H1 (cell line): ENCODE results near the gene JUN. TPM values are rescaled to one million over a fixed set of nuclear protein-coding genes. Genes with fewer than 3 reads are reported as not detected.
A peak's percentile ranks its signal among the peaks of the same experiment; 100 is the strongest.

Experiments used
- CBX5 ChIP-seq: fragments of 300-800, 300-1000 bp; sonication (generic); IDR thresholded peaks from 2 replicates; pipeline ENCODE4 v1.7.1; 2016; ENCODE audit warnings: antibody characterized with exemption, low read length, low read depth
- CTCF ChIP-seq, 3 experiments: IDR thresholded peaks; 1 replicate in 2 of 3; 2 replicates in 1 of 3; pipeline versions ENCODE4 v1.5.1 to v1.6.1; 2011; ENCODE audit warnings: low read length in 3 of 3, mild to moderate bottlenecking in 3 of 3, inconsistent platforms in 2 of 3, low read depth in 1 of 3, moderate library complexity in 1 of 3; ENCODE audit not compliant: insufficient read depth in 1 of 3; ENCODE audit errors: control extremely low read depth in 1 of 3
- EZH2 ChIP-seq: fragments of 200-600 bp; sonication (generic); IDR thresholded peaks from 2 replicates; pipeline ENCODE4 v1.7.1; 2012; ENCODE audit warnings: low read depth, mild to moderate bottlenecking, moderate library complexity, low read length, inconsistent platforms; ENCODE audit not compliant: severe bottlenecking
- FOSL1 ChIP-seq: IDR thresholded peaks from 2 replicates; pipeline ENCODE4 v1.6.1; 2011; ENCODE audit warnings: mild to moderate bottlenecking, low read depth, low read length, moderate library complexity; ENCODE audit not compliant: insufficient read depth
- JUND ChIP-seq: IDR thresholded peaks from 2 replicates; pipeline ENCODE4 v1.6.1; 2011; ENCODE audit warnings: mild to moderate bottlenecking, improper control_type of control experiment, low read length
- NANOG ChIP-seq: IDR thresholded peaks from 2 replicates; pipeline ENCODE4 v1.6.1; 2011; ENCODE audit warnings: low read length, low read depth, mild to moderate bottlenecking, inconsistent platforms; ENCODE audit not compliant: insufficient read depth, poor library complexity, severe bottlenecking
- POLR2A ChIP-seq, 2 experiments: IDR thresholded peaks; 1 replicate in 1 of 2; 2 replicates in 1 of 2; pipeline ENCODE4 v1.6.1; 2011; ENCODE audit warnings: low read depth in 2 of 2, low read length in 2 of 2, mild to moderate bottlenecking in 2 of 2; ENCODE audit errors: control extremely low read depth in 1 of 2
- RAD21 ChIP-seq, 2 experiments: IDR thresholded peaks in 1 of 2; conservative IDR thresholded peaks in 1 of 2; 2 replicates each; pipeline ENCODE4 v1.6.1; 2011; ENCODE audit warnings: low read depth in 2 of 2, low read length in 2 of 2, improper control_type of control experiment in 1 of 2, inconsistent platforms in 1 of 2, mild to moderate bottlenecking in 1 of 2, moderate library complexity in 1 of 2
- RBBP5 ChIP-seq: IDR thresholded peaks from 2 replicates; pipeline ENCODE4 v1.7.1; 2012; ENCODE audit warnings: low read depth, mild to moderate bottlenecking, inconsistent platforms, low read length, moderate library complexity, borderline replicate concordance
- SIX5 ChIP-seq: IDR thresholded peaks from 2 replicates; pipeline ENCODE4 v1.6.1; 2011; ENCODE audit warnings: mild to moderate bottlenecking, low read depth, low read length
- SP1 ChIP-seq: IDR thresholded peaks from 2 replicates; pipeline ENCODE4 v1.6.1; 2011; ENCODE audit warnings: low read depth, low read length
- SP4 ChIP-seq: IDR thresholded peaks from 2 replicates; pipeline ENCODE4 v1.6.1; 2012; ENCODE audit warnings: low read length, inconsistent platforms
- TAF1 ChIP-seq: IDR thresholded peaks from 2 replicates; pipeline ENCODE4 v1.6.1; 2011; ENCODE audit warnings: mild to moderate bottlenecking, low read depth, low read length
- YY1 ChIP-seq: IDR thresholded peaks from 2 replicates; pipeline ENCODE4 v1.6.1; 2011; ENCODE audit warnings: low read depth, mild to moderate bottlenecking, low read length
- polyA plus RNA-seq, 7 experiments: library from polyadenylated mRNA; depleted of rRNA in 3 of 7; stranded (reverse) in 5 of 7; unstranded in 2 of 7; fragments of >200 nt in 5 of 7; fragments of 200-250 nt in 2 of 7; gene quantifications; 1 replicate in 5 of 7; 2 replicates in 1 of 7; 4 replicates in 1 of 7; pipeline versions ENCODE4 v1.2.1 to v1.2.3, GENCODE V29; 2011 to 2013; ENCODE audit warnings: missing spikeins in 2 of 7, mixed read lengths in 2 of 7
- total RNA-seq: library from RNA; stranded (reverse); fragmentation: NEBNext Ultra II Directional; extraction: Animal tissue kit (Norgen Biotek cat#: 25700); gene quantifications from 2 replicates; pipeline ENCODE4 v1.2.1, GENCODE V29; 2021

The JUN gene
- total and polyA plus RNA-seq, 2 of the 8 experiments (the other 6 are each of a cell fraction or from before 2014, with no cell fraction given) = 4.4 to 10.9 TPM

GRCh38 chr1:58781541-58782177 lies 2.2 kb downstream of the JUN start (continued):
- peak; percentile 16 to 38 (median 25); a peak in 3 of 4 replicates for TF ChIP-seq CTCF (IDR thresholded peaks at IDR 0.05; ENCODE audit: control extremely low read depth in 1 of 3, insufficient read depth in 1 of 3, low read depth in 1 of 3, low read length in 3 of 3)
- TF ChIP-seq JUND = no peak
- peak; percentile 28 to 31; a peak in 3 of 4 replicates for TF ChIP-seq RAD21 (IDR thresholded peaks at IDR 0.05 in 1 of 2, conservative IDR thresholded peaks at IDR 0.05 in 1 of 2; ENCODE audit: low read depth in 2 of 2, low read length in 2 of 2)
- TF ChIP-seq SIX5 = no peak
- no peak for TF ChIP-seq RBBP5
- no peak for TF ChIP-seq TAF1
- no peak for TF ChIP-seq YY1
- no peak for TF ChIP-seq CBX5
- TF ChIP-seq FOSL1 = no peak
- TF ChIP-seq POLR2A (IDR thresholded peaks at IDR 0.05; ENCODE audit: control extremely low read depth in 1 of 2, low read depth in 2 of 2, low read length in 2 of 2) = peak; percentile 16 to 42; a peak in 2 of 3 replicates
- no peak for TF ChIP-seq NANOG
- TF ChIP-seq EZH2 = no peak
- no peak for TF ChIP-seq SP4
- TF ChIP-seq SP1 = no peak
- TF ChIP-seq, all 59 proteins: peak for 6
